HCT116 (cell line): ENCODE results near the gene PRR3. TPM values are rescaled to one million over a fixed set of nuclear protein-coding genes. Genes with fewer than 3 reads are reported as not detected.

Experiments
- ATAC-seq: fragments of 200-7000 bp; cut with Tn5 transposase; 2 replicates; pipeline ENCODE4 v1.9.1; 2020; ENCODE audit warnings: mild to moderate bottlenecking, moderate library complexity
- BruUV-seq: library from RNA; stranded (reverse); fragments of 400-500 nt; replicated peaks from 2 replicates; lab custom pipeline; 2021; lab: Mats Ljungman, UMichigan
- CTCF ChIA-PET: fragments of 300-600 bp; sonication (Branson Sonifier 250); formaldehyde crosslinking; loops from one replicate; lab custom pipeline; 2021; ENCODE audit warnings: antibody characterized with exemption; lab: Charles Lee
- POLR2A ChIA-PET: fragments of 300-600, 350-600 bp; sonication (Branson Sonifier 250); formaldehyde crosslinking; loops from one replicate; lab custom pipeline; 2021; ENCODE audit warnings: antibody characterized with exemption; lab: Charles Lee
- RAD21 ChIA-PET, 2 experiments: fragments of 300-600 bp; sonication (Branson Sonifier 250); formaldehyde crosslinking; loops; one replicate each; lab custom pipeline; 2023; ENCODE audit warnings: low total read pairs in 2 of 2; ENCODE audit not compliant: uncharacterized antibody in 2 of 2, unreplicated experiment in 2 of 2, low non-redundant PET in 1 of 2; lab: Charles Lee
- DNase-seq: peaks from one replicate; pipeline ENCODE4 v3.0.0-alpha.2; 2010; ENCODE audit warnings: low read depth, low spot score
- H2AFZ ChIP-seq: fragments of 200-600 bp; shearing (Covaris generic), sonication (generic); 2 replicates; pipeline ENCODE4 v1.6.1; 2017; ENCODE audit warnings: low read depth, mixed run types, mixed read lengths, antibody characterized with exemption, low read length; ENCODE audit not compliant: poor library complexity, severe bottlenecking
- H3K27ac ChIP-seq: 2 replicates; pipeline ENCODE4 v1.5.1; 2012; ENCODE audit warnings: low read depth, low read length
- H3K27me3 ChIP-seq: fragments of 200-600 bp; sonication (generic); 2 replicates; pipeline ENCODE4 v1.6.1; 2016; ENCODE audit warnings: mixed run types, low read length, mixed read lengths; ENCODE audit not compliant: insufficient read depth
- H3K36me3 ChIP-seq, 2 experiments: fragments of 200-500 bp in 1 of 2; fragments of 200-600 bp in 1 of 2; sonication (Bioruptor generic) in 1 of 2; sonication (generic) in 1 of 2; 2 replicates each; pipeline versions ENCODE4 v1.5.1 to v1.6.1; 2014 to 2016; ENCODE audit warnings: low read length in 2 of 2, inconsistent platforms in 1 of 2, mixed read lengths in 1 of 2, mixed run types in 1 of 2; ENCODE audit not compliant: insufficient read depth in 2 of 2, control insufficient read depth in 1 of 2
- H3K4me1 ChIP-seq, 2 experiments: fragments of 200-600 bp in 1 of 2; sonication (generic) in 1 of 2; 2 replicates each; pipeline versions ENCODE4 v1.5.1 to v1.6.1; 2012 to 2017; ENCODE audit warnings: low read length in 2 of 2, inconsistent platforms in 1 of 2, mild to moderate bottlenecking in 1 of 2, mixed read lengths in 1 of 2, mixed run types in 1 of 2, moderate library complexity in 1 of 2; ENCODE audit not compliant: insufficient read depth in 2 of 2, control insufficient read depth in 1 of 2
- H3K4me2 ChIP-seq: fragments of 200-600 bp; sonication (generic); 2 replicates; pipeline ENCODE4 v1.6.1; 2017; ENCODE audit warnings: mixed run types, low read length, mixed read lengths
- H3K4me3 ChIP-seq, 2 experiments: fragments of 200-600 bp in 1 of 2; sonication (generic) in 1 of 2; replicated peaks in 1 of 2; 2 replicates each; pipeline ENCODE4 v1.5.1; 2011 to 2016; ENCODE audit warnings: low read length in 2 of 2, control low read depth in 1 of 2, low read depth in 1 of 2, mild to moderate bottlenecking in 1 of 2, mixed read lengths in 1 of 2, mixed run types in 1 of 2
- H3K79me2 ChIP-seq: fragments of 200-600 bp; sonication (generic); 2 replicates; pipeline ENCODE4 v1.6.1; 2017; ENCODE audit warnings: mild to moderate bottlenecking, mixed run types, low read length, moderate library complexity, mixed read lengths; ENCODE audit not compliant: insufficient read depth
- H3K9ac ChIP-seq: fragments of 200-600 bp; sonication (generic); 2 replicates; pipeline ENCODE4 v1.6.1; 2016; ENCODE audit warnings: low read length, mixed read lengths
- H3K9me2 ChIP-seq: fragments of 200-600 bp; sonication (generic), shearing (Covaris generic); 2 replicates; pipeline ENCODE4 v1.6.1; 2017; ENCODE audit warnings: mixed run types, mild to moderate bottlenecking, moderate library complexity; ENCODE audit not compliant: insufficient read depth
- H3K9me3 ChIP-seq, 2 experiments: fragments of 200-500 bp in 1 of 2; fragments of 200-600 bp in 1 of 2; sonication (Bioruptor generic) in 1 of 2; sonication (generic) in 1 of 2; 2 replicates each; pipeline ENCODE4 v1.6.1; 2014 to 2017; ENCODE audit warnings: low read length in 2 of 2, mixed read lengths in 2 of 2, inconsistent platforms in 1 of 2, low read depth in 1 of 2, mild to moderate bottlenecking in 1 of 2, mixed run types in 1 of 2, moderate library complexity in 1 of 2; ENCODE audit not compliant: control insufficient read depth in 1 of 2, insufficient read depth in 1 of 2
- H4K20me1 ChIP-seq: fragments of 200-600 bp; sonication (generic), shearing (Covaris generic); 2 replicates; pipeline ENCODE4 v1.6.1; 2017; ENCODE audit warnings: mixed run types, mild to moderate bottlenecking, moderate library complexity; ENCODE audit not compliant: insufficient read depth
- CBX3 ChIP-seq: IDR thresholded peaks from 2 replicates; pipeline ENCODE4 v1.6.1; 2012; ENCODE audit warnings: low read depth
- CTCF ChIP-seq, 3 experiments: fragments of 200-600 bp in 1 of 3; sonication (generic) in 1 of 3; IDR thresholded peaks in 2 of 3; conservative IDR thresholded peaks in 1 of 3; 2 replicates each; pipeline ENCODE4 v1.5.1; 2012 to 2017; ENCODE audit warnings: low read depth in 2 of 3, low read length in 2 of 3, antibody characterized with exemption in 1 of 3, borderline replicate concordance in 1 of 3, control low read depth in 1 of 3, mild to moderate bottlenecking in 1 of 3, mixed read lengths in 1 of 3, mixed run types in 1 of 3, moderate library complexity in 1 of 3; ENCODE audit not compliant: insufficient read depth in 1 of 3
- EGR1 ChIP-seq: IDR thresholded peaks from 2 replicates; pipeline ENCODE4 v1.6.1; 2012; ENCODE audit warnings: low read depth
- EZH2 ChIP-seq: fragments of 200-600 bp; sonication (generic); IDR thresholded peaks from 2 replicates; pipeline ENCODE4 v1.6.1; 2017; ENCODE audit warnings: antibody characterized with exemption, mixed run types
- REST ChIP-seq: IDR thresholded peaks from 2 replicates; pipeline ENCODE4 v1.6.1; 2012; ENCODE audit warnings: low read depth
- SIN3A ChIP-seq: IDR thresholded peaks from 2 replicates; pipeline ENCODE4 v1.6.1; 2012; ENCODE audit warnings: low read depth
- SRF ChIP-seq: IDR thresholded peaks from 2 replicates; pipeline ENCODE4 v1.6.1; 2012; ENCODE audit warnings: low read depth
- TCF7L2 ChIP-seq: IDR thresholded peaks from 2 replicates; pipeline ENCODE4 v1.7.0; 2011; ENCODE audit warnings: borderline replicate concordance, inconsistent platforms; ENCODE audit not compliant: insufficient read depth, insufficient read length; ENCODE audit errors: extremely low read depth
- YY1 ChIP-seq: IDR thresholded peaks from 2 replicates; pipeline ENCODE4 v1.6.1; 2011; ENCODE audit warnings: low read length, low read depth, moderate library complexity, mild to moderate bottlenecking; ENCODE audit not compliant: insufficient replicate concordance; ENCODE audit errors: extremely low read depth
- intact Hi-C: fragments of 100-400 bp; cut with micrococcal nuclease; formaldehyde crosslinking; loops from 2 replicates; pipeline ENCODE4 v1.10.0; 2022
- total RNA-seq: library from RNA; stranded (reverse); gene quantifications from one replicate; pipeline ENCODE4 v1.2.1, GENCODE V29; 2021; ENCODE audit not compliant: unreplicated experiment

Gene PRR3
- total RNA-seq, 1 experiment from 2014 or later, result 16.7 TPM

- Histone ChIP-seq H3K4me3 (no peak overlapping the region), H3K9me3 (no peaks in the 10 kb centered on the region), H3K27me3 (no peaks in the 10 kb centered on the region), H2AFZ (no peak overlapping the region), H3K27ac (no peak overlapping the region), H4K20me1 (no peaks in the 10 kb centered on the region), H3K79me2 (peaks cover 12% of the 10 kb centered on the region), H3K9me2 (no peaks in the 10 kb centered on the region), H3K36me3 (peaks cover 0 to 16% of the 10 kb centered on the region in 2 experiments; a peak in 2 of 4 replicates), H3K4me2 (no peak overlapping the region), H3K4me1 (no peaks in the 10 kb centered on the region), H3K9ac (no peak overlapping the region)
- ATAC-seq, result no peak
- no TSS peak for BruUV-seq
- intact Hi-C loops, result no loop called here
- no peak for DNase-seq
- CTCF ChIA-PET, result no interaction called here
- POLR2A ChIA-PET, result interaction anchor here (0.7 kb wide), 1 partner anchor 815 kb away, joined by 3 read pairs; no protein-coding TSS in a partner anchor
- RAD21 ChIA-PET, result no interaction called here
- no peak for TF ChIP-seq SIN3A
- TF ChIP-seq SRF, result no peak
- TF ChIP-seq EZH2, result no peak
- TF ChIP-seq TCF7L2, result no peak
- TF ChIP-seq EGR1, result no peak
- no peak for TF ChIP-seq YY1
- TF ChIP-seq CBX3, result no peak
- no peak for TF ChIP-seq CTCF (IDR thresholded peaks at IDR 0.05 in 2 of 3, conservative IDR thresholded peaks at IDR 0.05 in 1 of 3; ENCODE audit: borderline replicate concordance in 1 of 3, insufficient read depth in 1 of 3, low read depth in 2 of 3, low read length in 2 of 3)
- TF ChIP-seq REST, result no peak
Measured at GRCh38 chr6:30564114-30564513, 7.0 kb downstream of the PRR3 start.
